GM18861 (cell line): ENCODE data around the gene RNU7-1.

Experiments used
- ATAC-seq: cut with Tn5 transposase; IDR thresholded peaks from one replicate; pipeline ENCODE4 v1.9.1; 2021; ENCODE audit not compliant: unreplicated experiment

Gene RNU7-1

DNA sequence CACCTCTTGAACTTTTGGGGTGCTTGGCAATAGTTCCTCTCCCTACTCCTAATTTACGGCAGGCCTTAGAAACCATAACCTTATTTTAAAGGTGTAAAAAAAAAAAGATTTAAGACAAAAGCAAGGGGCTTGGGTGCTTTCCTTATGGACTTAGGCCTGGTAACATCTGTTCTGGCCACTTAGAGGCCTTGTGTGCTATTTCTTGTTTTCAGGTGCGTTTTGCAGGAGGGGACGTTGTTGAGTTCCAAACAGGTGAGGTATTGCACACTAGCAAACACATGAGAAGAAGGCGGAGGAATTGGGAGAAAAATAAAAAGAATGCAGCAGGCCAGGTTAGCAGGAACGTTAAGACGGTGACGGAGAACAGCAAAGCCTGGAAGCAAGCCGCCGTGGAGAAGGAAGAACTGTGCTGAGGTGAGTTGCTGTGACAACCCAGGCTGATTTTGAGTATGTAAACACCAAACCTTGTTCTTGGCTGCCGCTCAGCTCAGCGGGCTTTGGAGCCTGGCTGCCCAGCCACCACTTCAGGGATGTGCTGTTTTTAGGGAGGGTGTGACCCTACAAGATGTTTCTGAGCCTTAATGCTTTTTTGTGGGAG is 44.4 kb downstream of the RNU7-1 start:
- ATAC-seq = no peak
